ENCODE measurements around the gene BRI3. TPM values are rescaled to one million over a fixed set of nuclear protein-coding genes. Genes with fewer than 3 reads are reported as not detected.

Gene BRI3
- polyA plus RNA-seq, 1 donor (not counting 4 experiments of a cell fraction or from before 2014, with no cell fraction given) = 121 TPM

DNA sequence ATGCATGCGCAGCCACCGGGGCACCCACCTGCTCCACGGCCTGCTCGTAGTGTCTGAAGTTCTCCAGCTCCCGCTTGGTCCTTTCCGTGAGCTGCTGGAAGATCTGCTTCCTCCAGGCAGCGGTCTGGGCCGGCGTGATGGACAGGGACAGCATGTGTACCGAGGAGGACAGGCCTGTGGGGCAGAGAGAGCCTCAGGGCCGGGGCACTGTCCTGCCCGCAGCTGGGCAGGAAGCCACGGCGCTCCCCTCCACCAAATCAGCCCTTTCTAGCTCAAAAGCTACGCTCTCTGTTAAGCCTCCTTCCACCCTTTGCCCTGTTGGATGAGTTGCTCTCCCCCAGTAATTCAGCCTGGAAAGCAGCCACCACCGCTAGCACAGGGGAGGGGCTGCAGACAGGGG is 48.7 kb upstream of the BRI3 start:
- Histone ChIP-seq H3K36me3 (ENCODE audit: control insufficient read depth in 2 of 2, extremely low read depth in 1 of 2, insufficient read depth in 2 of 2, low read length in 2 of 2) (no peaks in the 10 kb centered on the region), H3K4me3 (ENCODE audit: control insufficient read depth in 2 of 3, extremely low read depth in 1 of 3, insufficient read depth in 2 of 3, low read depth in 1 of 3, low read length in 3 of 3) (no peak overlapping the region), H3K4me1 (ENCODE audit: control insufficient read depth, extremely low read depth, insufficient read depth, low read length) (no peaks in the 10 kb centered on the region), H3K4me2 (ENCODE audit: control insufficient read depth, extremely low read depth, insufficient read depth, low read depth, low read length) (no peak overlapping the region), H2AFZ (ENCODE audit: control insufficient read depth, low read length) (no peak overlapping the region), H3K27ac (ENCODE audit: control insufficient read depth, insufficient read depth, low read length) (no peak overlapping the region), H3K9ac (ENCODE audit: control insufficient read depth, extremely low read depth, insufficient read depth, low read length) (no peak overlapping the region), H3K9me3 (ENCODE audit: control insufficient read depth, low read depth, low read length) (no peaks in the 10 kb centered on the region), H4K20me1 (ENCODE audit: control insufficient read depth, extremely low read depth, insufficient read depth, low read length) (no peaks in the 10 kb centered on the region), H3K27me3 (ENCODE audit: control insufficient read depth, extremely low read depth, insufficient read depth, low read length) (no peaks in the 10 kb centered on the region), H3K9me1 (ENCODE audit: control insufficient read depth, extremely low read depth, insufficient read depth, low read length) (no peaks in the 10 kb centered on the region), H3K79me2 (ENCODE audit: control insufficient read depth, insufficient read depth, low read length) (no peaks in the 10 kb centered on the region)
- no peak for DNase-seq (ENCODE audit: low read depth, low spot score)
- TF ChIP-seq, protein P1, sequence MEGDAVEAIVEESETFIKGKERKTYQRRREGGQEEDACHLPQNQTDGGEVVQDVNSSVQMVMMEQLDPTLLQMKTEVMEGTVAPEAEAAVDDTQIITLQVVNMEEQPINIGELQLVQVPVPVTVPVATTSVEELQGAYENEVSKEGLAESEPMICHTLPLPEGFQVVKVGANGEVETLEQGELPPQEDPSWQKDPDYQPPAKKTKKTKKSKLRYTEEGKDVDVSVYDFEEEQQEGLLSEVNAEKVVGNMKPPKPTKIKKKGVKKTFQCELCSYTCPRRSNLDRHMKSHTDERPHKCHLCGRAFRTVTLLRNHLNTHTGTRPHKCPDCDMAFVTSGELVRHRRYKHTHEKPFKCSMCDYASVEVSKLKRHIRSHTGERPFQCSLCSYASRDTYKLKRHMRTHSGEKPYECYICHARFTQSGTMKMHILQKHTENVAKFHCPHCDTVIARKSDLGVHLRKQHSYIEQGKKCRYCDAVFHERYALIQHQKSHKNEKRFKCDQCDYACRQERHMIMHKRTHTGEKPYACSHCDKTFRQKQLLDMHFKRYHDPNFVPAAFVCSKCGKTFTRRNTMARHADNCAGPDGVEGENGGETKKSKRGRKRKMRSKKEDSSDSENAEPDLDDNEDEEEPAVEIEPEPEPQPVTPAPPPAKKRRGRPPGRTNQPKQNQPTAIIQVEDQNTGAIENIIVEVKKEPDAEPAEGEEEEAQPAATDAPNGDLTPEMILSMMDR (optimal IDR thresholded peaks at IDR 0.05 in 1 of 3, IDR thresholded peaks at IDR 0.05 in 1 of 3, conservative IDR thresholded peaks at IDR 0.05 in 1 of 3; ENCODE audit: extremely low read depth in 1 of 3, insufficient read depth in 2 of 3, low read length in 3 of 3) = no peak
- no peak for TF ChIP-seq EZH2 (IDR thresholded peaks at IDR 0.05; ENCODE audit: low read length)
- no peak for FAIRE-seq
- dilution Hi-C loops (cut with MboI; ENCODE audit: extremely low pct_ligation_motif_present, low sequenced_read_pairs) = no loop called here

DNA sequence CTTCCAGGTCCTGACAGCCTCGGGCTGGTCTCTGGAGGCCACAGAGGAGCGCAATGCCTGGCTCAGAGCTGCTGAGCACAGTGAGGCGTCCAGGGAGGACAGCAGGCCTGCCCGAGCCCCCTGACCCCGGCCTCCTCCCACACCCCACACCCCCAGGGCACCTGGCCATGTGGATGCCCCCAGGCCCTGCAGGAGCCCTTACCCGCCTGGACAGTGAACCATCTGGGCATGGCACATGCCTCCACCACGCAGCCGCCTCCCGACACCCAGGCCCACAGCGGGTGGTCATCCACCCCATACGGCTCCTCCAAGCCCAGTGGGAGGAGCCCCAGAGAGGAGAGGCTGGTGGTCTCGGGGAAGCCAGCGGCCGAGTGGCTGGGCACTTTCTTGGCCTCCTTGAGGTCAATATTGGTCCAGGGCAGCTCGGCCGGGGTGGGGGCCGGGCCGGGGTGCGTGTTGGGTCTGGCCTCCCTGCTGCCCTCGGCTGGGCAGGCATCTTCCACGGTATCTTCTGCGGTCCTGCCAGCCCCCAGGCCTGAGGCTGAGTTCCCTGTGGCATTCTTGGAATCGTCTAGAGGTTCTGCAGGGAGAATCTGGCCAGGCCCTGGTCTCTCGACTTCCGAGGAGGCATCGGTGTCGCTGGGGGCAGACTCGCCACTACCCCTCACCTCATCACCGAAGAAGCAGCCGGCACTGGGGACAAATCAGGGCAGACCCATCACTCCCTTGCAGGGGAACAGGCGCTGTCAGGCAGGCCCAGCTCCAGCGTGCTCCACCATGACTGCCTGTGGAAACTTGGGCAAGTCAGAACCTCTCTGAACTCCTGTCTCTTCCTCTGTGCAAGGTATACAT is 48.0 kb upstream of the BRI3 start:
- Histone ChIP-seq H3K4me3 (ENCODE audit: control insufficient read depth in 2 of 3, extremely low read depth in 1 of 3, insufficient read depth in 2 of 3, low read depth in 1 of 3, low read length in 3 of 3) (no peak overlapping the region), H3K9me1 (ENCODE audit: control insufficient read depth, extremely low read depth, insufficient read depth, low read length) (no peaks in the 10 kb centered on the region), H3K79me2 (ENCODE audit: control insufficient read depth, insufficient read depth, low read length) (no peaks in the 10 kb centered on the region), H3K27me3 (ENCODE audit: control insufficient read depth, extremely low read depth, insufficient read depth, low read length) (no peaks in the 10 kb centered on the region), H3K4me2 (ENCODE audit: control insufficient read depth, extremely low read depth, insufficient read depth, low read depth, low read length) (no peak overlapping the region), H3K27ac (ENCODE audit: control insufficient read depth, insufficient read depth, low read length) (no peak overlapping the region), H4K20me1 (ENCODE audit: control insufficient read depth, extremely low read depth, insufficient read depth, low read length) (no peaks in the 10 kb centered on the region), H3K4me1 (ENCODE audit: control insufficient read depth, extremely low read depth, insufficient read depth, low read length) (no peaks in the 10 kb centered on the region), H3K36me3 (ENCODE audit: control insufficient read depth in 2 of 2, extremely low read depth in 1 of 2, insufficient read depth in 2 of 2, low read length in 2 of 2) (peaks cover 0 to 2% of the 10 kb centered on the region in 2 experiments), H3K9me3 (ENCODE audit: control insufficient read depth, low read depth, low read length) (no peaks in the 10 kb centered on the region), H3K9ac (ENCODE audit: control insufficient read depth, extremely low read depth, insufficient read depth, low read length) (no peak overlapping the region), H2AFZ (ENCODE audit: control insufficient read depth, low read length) (no peak overlapping the region)
- dilution Hi-C loops (cut with MboI; ENCODE audit: extremely low pct_ligation_motif_present, low sequenced_read_pairs) = no loop called here
- FAIRE-seq = no peak
- TF ChIP-seq EZH2 (IDR thresholded peaks at IDR 0.05; ENCODE audit: low read length) = no peak
- TF ChIP-seq, protein P1 (optimal IDR thresholded peaks at IDR 0.05 in 1 of 3, IDR thresholded peaks at IDR 0.05 in 1 of 3, conservative IDR thresholded peaks at IDR 0.05 in 1 of 3; ENCODE audit: extremely low read depth in 1 of 3, insufficient read depth in 2 of 3, low read length in 3 of 3) = no peak
- DNase-seq (ENCODE audit: low read depth, low spot score) = no peak
